HFF-Myc (cell line): Measurements from ENCODE around the gene SLC13A2.
"Not testable (repeated sequence)": the region's sequence is repeated elsewhere in the genome, so short reads cannot be mapped to it uniquely, and the experiment has no call there.

ENCODE experiments used
- DNase-seq: peaks from one replicate; pipeline ENCODE4 v3.0.0-alpha.2; 2011; ENCODE audit warnings: low read depth; ENCODE audit errors: extremely low read depth
- H3K4me3 ChIP-seq: replicated peaks from 2 replicates; pipeline ENCODE4 v1.5.1; 2011; ENCODE audit warnings: low read depth, mild to moderate bottlenecking, control low read depth, low read length
- CTCF ChIP-seq: IDR thresholded peaks from 2 replicates; pipeline ENCODE4 v1.5.1; 2012; ENCODE audit warnings: mild to moderate bottlenecking, low read depth, low read length, control low read depth; ENCODE audit errors: missing control alignments

The SLC13A2 gene

GRCh38 chr17:28466521-28467048 is 6.9 kb upstream of the SLC13A2 start:
- no peak for DNase-seq
- no peak overlapping the region for H3K4me3 ChIP-seq
- no peak for TF ChIP-seq CTCF

- TF ChIP-seq CTCF: no peak
- no peak overlapping the region for H3K4me3 ChIP-seq
- DNase-seq: no peak
These were observed 5.9 kb upstream of the SLC13A2 start for GRCh38 chr17:28467456-28468025.

GRCh38 chr17:28468033-28468735 is 5.3 kb upstream of the SLC13A2 start:
- not testable (repeated sequence) for H3K4me3 ChIP-seq, DNase-seq

GRCh38 chr17:28468781-28469180 is 4.7 kb upstream of the SLC13A2 start:
- TF ChIP-seq CTCF: no peak
- DNase-seq: no peak
- no peak overlapping the region for H3K4me3 ChIP-seq

- no peak overlapping the region for H3K4me3 ChIP-seq
- TF ChIP-seq CTCF: no peak
- no peak for DNase-seq
These were observed 4.1 kb upstream of the SLC13A2 start for GRCh38 chr17:28469376-28469775.

GRCh38 chr17:28470266-28470913 is 3.1 kb upstream of the SLC13A2 start:
- DNase-seq: no peak
- H3K4me3 ChIP-seq: no peak overlapping the region
- TF ChIP-seq CTCF: no peak

GRCh38 chr17:28470914-28471366 is 2.5 kb upstream of the SLC13A2 start:
- no peak for TF ChIP-seq CTCF
- DNase-seq: no peak

More at GRCh38 chr17:28470914-28471366, 2.5 kb upstream of the SLC13A2 start:
- H3K4me3 ChIP-seq: no peak overlapping the region
